Jurkat, Clone E6-1 (cell line): ENCODE data around the gene FBLN2.
A peak's percentile ranks its signal among the peaks of the same experiment; 100 is the strongest.

ENCODE experiments used
- DNase-seq: peaks from one replicate; pipeline ENCODE4 v3.0.0-alpha.2; 2011; ENCODE audit warnings: low read depth, low spot score
- H3K4me3 ChIP-seq: 2 replicates; pipeline ENCODE4 v1.5.1; 2011; ENCODE audit warnings: mild to moderate bottlenecking, low read length, control low read depth, moderate library complexity

The FBLN2 gene

DNA sequence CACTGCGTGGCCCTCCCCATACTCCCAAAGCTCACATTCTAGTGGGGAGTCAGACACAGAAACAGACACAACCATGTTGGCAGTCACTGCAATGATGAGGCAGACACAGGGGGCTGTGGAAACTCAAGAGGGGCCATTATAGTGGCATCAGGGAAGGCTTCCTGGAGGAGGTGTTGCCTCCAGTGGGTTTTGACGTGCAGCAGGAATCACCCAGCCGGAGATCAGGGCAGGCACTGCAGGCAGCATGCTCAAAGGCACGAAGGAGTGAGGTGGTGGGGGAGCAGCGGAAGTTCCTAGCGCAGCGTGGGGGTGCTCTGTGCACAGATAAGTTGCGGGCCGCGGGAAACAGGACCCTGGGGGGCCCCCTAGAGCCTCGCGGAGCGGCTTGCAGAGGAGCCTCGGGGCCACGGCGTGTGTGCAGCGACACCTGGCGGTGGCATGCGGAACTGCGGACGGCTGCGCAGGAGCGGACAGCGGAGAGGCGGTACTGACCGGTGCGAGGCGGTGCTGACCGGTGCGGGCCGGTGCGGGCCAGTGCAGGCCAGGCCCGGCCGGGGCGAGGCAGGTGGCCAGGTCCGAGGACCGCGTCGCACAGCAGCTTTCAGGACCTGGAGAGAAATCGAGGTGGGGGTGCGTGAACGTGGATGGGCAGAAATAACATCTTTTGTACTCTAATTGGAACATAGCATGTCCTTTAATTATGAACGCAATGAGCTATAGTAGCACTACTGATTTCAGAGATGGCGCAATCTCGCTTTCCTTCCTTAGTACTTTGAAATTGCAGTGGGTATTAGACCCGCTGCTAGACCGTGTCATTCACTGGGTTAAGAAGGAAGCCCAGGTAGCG lies 101.5 kb downstream of the FBLN2 start:
- DNase-seq: peak; percentile 78

GRCh38 chr3:13651057-13651400 lies 102.1 kb downstream of the FBLN2 start:
- DNase-seq: no peak
- H3K4me3 ChIP-seq: no peak overlapping the region

More for the DNA sequence above, 101.5 kb downstream of the FBLN2 start:
- no peak overlapping the region; the same call in 1 of the 2 replicates for H3K4me3 ChIP-seq

GRCh38 chr3:13651775-13652428 lies 103.0 kb downstream of the FBLN2 start:
- no peak overlapping the region for H3K4me3 ChIP-seq
- no peak for DNase-seq

- no peak for DNase-seq
- H3K4me3 ChIP-seq: no peak overlapping the region
These were observed 103.8 kb downstream of the FBLN2 start for GRCh38 chr3:13652728-13653127.

- DNase-seq: no peak
- no peak overlapping the region for H3K4me3 ChIP-seq
These were observed 104.8 kb downstream of the FBLN2 start for GRCh38 chr3:13653631-13654279.

GRCh38 chr3:13654330-13655060 lies 105.6 kb downstream of the FBLN2 start:
- H3K4me3 ChIP-seq: peak overlapping the region; percentile 44
- DNase-seq: peak; percentile 88

GRCh38 chr3:13655061-13655913 lies 106.4 kb downstream of the FBLN2 start:
- DNase-seq: no peak
- peak overlapping the region; percentile 44 for H3K4me3 ChIP-seq

GRCh38 chr3:13656584-13657301 lies 107.8 kb downstream of the FBLN2 start:
- no peak overlapping the region for H3K4me3 ChIP-seq

GRCh38 chr3:13657660-13658435 lies 108.9 kb downstream of the FBLN2 start:
- no peak overlapping the region for H3K4me3 ChIP-seq
- DNase-seq: no peak

More at GRCh38 chr3:13656584-13657301, 107.8 kb downstream of the FBLN2 start:
- DNase-seq: no peak

- H3K4me3 ChIP-seq: no peak overlapping the region
- DNase-seq: no peak
These were observed 109.8 kb downstream of the FBLN2 start for GRCh38 chr3:13658681-13659080.

DNA sequence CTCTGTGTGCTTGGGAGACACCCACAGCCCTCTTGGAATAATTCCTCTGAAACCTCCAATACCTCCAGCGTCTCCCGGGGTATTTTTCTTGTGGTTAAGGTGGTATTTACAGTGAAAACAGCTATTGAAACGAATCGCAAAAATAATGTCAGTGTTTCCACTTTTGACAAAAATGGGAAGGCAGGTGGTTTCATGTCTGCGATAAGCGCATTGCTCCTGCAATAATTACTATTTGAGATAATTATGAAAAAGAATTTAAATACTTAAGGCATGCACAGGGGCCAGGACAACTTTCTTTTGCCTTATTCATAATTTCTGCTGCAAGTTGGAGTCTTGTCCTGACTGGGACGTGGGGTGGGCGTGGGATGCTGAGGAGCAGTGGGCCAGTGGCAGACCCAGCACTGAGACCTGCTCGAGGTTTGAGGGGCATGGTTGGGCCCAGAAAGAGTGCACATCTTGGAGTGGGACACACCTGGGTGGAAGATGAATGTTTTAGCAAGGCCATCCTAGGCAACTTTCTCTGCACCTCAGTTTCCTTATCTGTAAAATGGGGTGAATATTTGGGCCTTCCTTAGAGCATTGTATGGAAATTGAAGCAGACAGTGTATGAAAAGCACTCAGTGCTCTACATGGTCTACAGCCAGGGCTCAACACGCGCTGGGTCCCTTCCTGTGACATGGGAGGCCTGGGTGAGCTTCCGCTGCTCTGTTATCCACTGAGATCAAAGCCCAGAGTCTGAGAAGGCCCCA lies 110.5 kb downstream of the FBLN2 start:
- DNase-seq: no peak
- H3K4me3 ChIP-seq: no peak overlapping the region

- H3K4me3 ChIP-seq: no peak overlapping the region
- no peak for DNase-seq
These were observed 111.3 kb downstream of the FBLN2 start for GRCh38 chr3:13660042-13660874.

GRCh38 chr3:13661121-13661520 lies 112.2 kb downstream of the FBLN2 start:
- H3K4me3 ChIP-seq: no peak overlapping the region
- no peak for DNase-seq

- no peak for DNase-seq
- no peak overlapping the region for H3K4me3 ChIP-seq
These were observed 113.4 kb downstream of the FBLN2 start for GRCh38 chr3:13662238-13662847.

- no peak overlapping the region for H3K4me3 ChIP-seq
- no peak for DNase-seq
These were observed 115.0 kb downstream of the FBLN2 start for GRCh38 chr3:13663781-13664535.
